ENCODE measurements around the gene NELL2.

Gene NELL2

GRCh38 chr12:44812062-44812461 is 64.1 kb downstream of the NELL2 start:
- no peaks in the 10 kb centered on the region for H3K79me2 ChIP-seq (ENCODE audit: control insufficient read depth, low read length)

GRCh38 chr12:44804068-44804467 is 72.0 kb downstream of the NELL2 start:
- no peak for TF ChIP-seq EZH2phosphoT487 (IDR thresholded peaks at IDR 0.05; ENCODE audit: borderline replicate concordance, low read length)
- TF ChIP-seq CTCF (IDR thresholded peaks at IDR 0.05; ENCODE audit: low read depth, low read length, poor library complexity, severe bottlenecking) = no peak
- Histone ChIP-seq H3K36me3 (ENCODE audit: control insufficient read depth, low read length) (no peaks in the 10 kb centered on the region), H4K20me1 (ENCODE audit: control insufficient read depth, insufficient read depth, low read depth, low read length) (no peaks in the 10 kb centered on the region), H3K79me2 (ENCODE audit: control insufficient read depth, low read length) (no peaks in the 10 kb centered on the region), H3K4me3 (ENCODE audit: low read length) (no peak overlapping the region), H3K27ac (ENCODE audit: low read depth, low read length) (no peak overlapping the region), H3K27me3 (ENCODE audit: control insufficient read depth, low read length) (no peaks in the 10 kb centered on the region), H3K4me2 (ENCODE audit: low read length) (no peak overlapping the region), H3K9me3 (ENCODE audit: control insufficient read depth, insufficient read depth, low read length) (no peaks in the 10 kb centered on the region), H3K4me1 (ENCODE audit: control insufficient read depth, low read length) (no peaks in the 10 kb centered on the region), H3K9me2 (replicated peaks; ENCODE audit: control insufficient read depth, low read length) (no peaks in the 10 kb centered on the region), H3F3A (ENCODE audit: control insufficient read depth, insufficient read depth) (no peaks in the 10 kb centered on the region)

More at GRCh38 chr12:44812062-44812461, 64.1 kb downstream of the NELL2 start:
- Histone ChIP-seq H3K4me3 (ENCODE audit: low read length) (no peak overlapping the region), H3K27ac (ENCODE audit: low read depth, low read length) (no peak overlapping the region), H3F3A (ENCODE audit: control insufficient read depth, insufficient read depth) (no peaks in the 10 kb centered on the region), H3K9me3 (ENCODE audit: control insufficient read depth, insufficient read depth, low read length) (no peaks in the 10 kb centered on the region), H4K20me1 (ENCODE audit: control insufficient read depth, insufficient read depth, low read depth, low read length) (no peaks in the 10 kb centered on the region), H3K4me2 (ENCODE audit: low read length) (no peak overlapping the region), H3K4me1 (ENCODE audit: control insufficient read depth, low read length) (peaks cover 12% of the 10 kb centered on the region), H3K9me2 (replicated peaks; ENCODE audit: control insufficient read depth, low read length) (no peaks in the 10 kb centered on the region), H3K36me3 (ENCODE audit: control insufficient read depth, low read length) (no peaks in the 10 kb centered on the region), H3K27me3 (ENCODE audit: control insufficient read depth, low read length) (no peaks in the 10 kb centered on the region)
- TF ChIP-seq CTCF (IDR thresholded peaks at IDR 0.05; ENCODE audit: low read depth, low read length, poor library complexity, severe bottlenecking) (peak; percentile 55), EZH2phosphoT487 (IDR thresholded peaks at IDR 0.05; ENCODE audit: borderline replicate concordance, low read length) (no peak)

GRCh38 chr12:44795970-44796369 is 80.1 kb downstream of the NELL2 start:
- Histone ChIP-seq H4K20me1 (ENCODE audit: control insufficient read depth, insufficient read depth, low read depth, low read length) (no peaks in the 10 kb centered on the region), H3K4me1 (ENCODE audit: control insufficient read depth, low read length) (no peaks in the 10 kb centered on the region), H3K36me3 (ENCODE audit: control insufficient read depth, low read length) (no peaks in the 10 kb centered on the region), H3K79me2 (ENCODE audit: control insufficient read depth, low read length) (no peaks in the 10 kb centered on the region), H3K9me3 (ENCODE audit: control insufficient read depth, insufficient read depth, low read length) (no peaks in the 10 kb centered on the region), H3F3A (ENCODE audit: control insufficient read depth, insufficient read depth) (no peaks in the 10 kb centered on the region), H3K27me3 (ENCODE audit: control insufficient read depth, low read length) (no peaks in the 10 kb centered on the region), H3K4me3 (ENCODE audit: low read length) (no peak overlapping the region), H3K27ac (ENCODE audit: low read depth, low read length) (no peak overlapping the region), H3K9me2 (replicated peaks; ENCODE audit: control insufficient read depth, low read length) (no peaks in the 10 kb centered on the region), H3K4me2 (ENCODE audit: low read length) (no peak overlapping the region)
- TF ChIP-seq CTCF (IDR thresholded peaks at IDR 0.05; ENCODE audit: low read depth, low read length, poor library complexity, severe bottlenecking) (no peak), EZH2phosphoT487 (IDR thresholded peaks at IDR 0.05; ENCODE audit: borderline replicate concordance, low read length) (no peak)

GRCh38 chr12:44788731-44789130 is 87.4 kb downstream of the NELL2 start:
- Histone ChIP-seq H4K20me1 (ENCODE audit: control insufficient read depth, insufficient read depth, low read depth, low read length) (no peaks in the 10 kb centered on the region), H3K27ac (ENCODE audit: low read depth, low read length) (no peak overlapping the region), H3K4me1 (ENCODE audit: control insufficient read depth, low read length) (no peaks in the 10 kb centered on the region), H3K36me3 (ENCODE audit: control insufficient read depth, low read length) (no peaks in the 10 kb centered on the region), H3K9me2 (replicated peaks; ENCODE audit: control insufficient read depth, low read length) (no peaks in the 10 kb centered on the region), H3K4me3 (ENCODE audit: low read length) (no peak overlapping the region), H3F3A (ENCODE audit: control insufficient read depth, insufficient read depth) (no peaks in the 10 kb centered on the region), H3K27me3 (ENCODE audit: control insufficient read depth, low read length) (no peaks in the 10 kb centered on the region), H3K79me2 (ENCODE audit: control insufficient read depth, low read length) (no peaks in the 10 kb centered on the region), H3K4me2 (ENCODE audit: low read length) (no peak overlapping the region), H3K9me3 (ENCODE audit: control insufficient read depth, insufficient read depth, low read length) (no peaks in the 10 kb centered on the region)
- TF ChIP-seq CTCF (IDR thresholded peaks at IDR 0.05; ENCODE audit: low read depth, low read length, poor library complexity, severe bottlenecking) = no peak
- no peak for TF ChIP-seq EZH2phosphoT487 (IDR thresholded peaks at IDR 0.05; ENCODE audit: borderline replicate concordance, low read length)

Data from DOHH2 (cell line).